Caco-2 (cell line): Measurements from ENCODE around the gene SLC39A7. TPM values are rescaled to one million over a fixed set of nuclear protein-coding genes. Genes with fewer than 3 reads are reported as not detected.

Experiments used
- BruUV-seq: library from RNA; stranded (reverse); fragments of 400-500 nt; replicated peaks from 2 replicates; lab custom pipeline; 2021; lab: Mats Ljungman, UMichigan
- CTCF ChIA-PET: fragments of 300-600 bp; sonication (Branson Sonifier 250); formaldehyde crosslinking; loops from one replicate; lab custom pipeline; 2022; ENCODE audit warnings: antibody characterized with exemption; lab: Charles Lee
- POLR2A ChIA-PET: fragments of 300-600 bp; sonication (Branson Sonifier 250); formaldehyde crosslinking; loops from one replicate; lab custom pipeline; 2022; ENCODE audit warnings: antibody characterized with exemption; lab: Charles Lee
- DNase-seq, 2 experiments: peaks; one replicate each; pipeline versions ENCODE4 v3.0.0 to v3.0.0-alpha.2; 2020 to 2022
- H3K27me3 ChIP-seq: replicated peaks from 2 replicates; pipeline ENCODE4 v1.6.0; 2011; ENCODE audit warnings: low read length; ENCODE audit not compliant: control insufficient read depth, insufficient read depth
- H3K36me3 ChIP-seq: 2 replicates; pipeline ENCODE4 v1.5.1; 2011; ENCODE audit warnings: low read length; ENCODE audit not compliant: control insufficient read depth, insufficient read depth
- H3K4me1 ChIP-seq: fragments of 250-450 bp; sonication (Bioruptor Pico); 2 replicates; pipeline ENCODE4 v1.5.1; 2020; ENCODE audit warnings: mild to moderate bottlenecking
- H3K4me3 ChIP-seq: 2 replicates; pipeline ENCODE4 v1.5.1; 2011; ENCODE audit warnings: low read depth, mild to moderate bottlenecking, control low read depth, low read length
- H3K9me3 ChIP-seq: fragments of 250-450 bp; sonication (Bioruptor Pico); 2 replicates; pipeline ENCODE4 v1.5.1; 2020; ENCODE audit warnings: mild to moderate bottlenecking, moderate library complexity
- H3K27ac Mint-ChIP-seq: one replicate; pipeline ENCODE4 v1.8.0; 2022; ENCODE audit warnings: mixed read lengths; ENCODE audit not compliant: unreplicated experiment
- H3K27me3 Mint-ChIP-seq: one replicate; pipeline ENCODE4 v1.8.0; 2022; ENCODE audit warnings: mixed read lengths; ENCODE audit not compliant: insufficient read depth, unreplicated experiment
- H3K36me3 Mint-ChIP-seq: one replicate; pipeline ENCODE4 v1.8.0; 2022; ENCODE audit warnings: mild to moderate bottlenecking, mixed read lengths; ENCODE audit not compliant: insufficient read depth, unreplicated experiment
- H3K4me1 Mint-ChIP-seq: one replicate; pipeline ENCODE4 v1.8.0; 2022; ENCODE audit warnings: low read depth, mixed read lengths; ENCODE audit not compliant: unreplicated experiment
- H3K4me3 Mint-ChIP-seq: one replicate; pipeline ENCODE4 v1.8.0; 2022; ENCODE audit warnings: mild to moderate bottlenecking, moderate library complexity, mixed read lengths; ENCODE audit not compliant: unreplicated experiment
- H3K9me3 Mint-ChIP-seq: one replicate; pipeline ENCODE4 v1.8.0; 2022; ENCODE audit warnings: mixed read lengths; ENCODE audit not compliant: unreplicated experiment
- intact Hi-C: fragments of 100-400 bp; cut with micrococcal nuclease; formaldehyde crosslinking; loops from one replicate; pipeline ENCODE4 v1.10.0; 2022; ENCODE audit not compliant: unreplicated experiment
- total RNA-seq: library from RNA; stranded (reverse); gene quantifications from 2 replicates; pipeline ENCODE4 v1.2.3, GENCODE V29; 2022
- TF ChIP-seq, protein P1 (sequence below), 2 experiments: fragments of 200-600 bp in 1 of 2; IDR thresholded peaks; 1 replicate in 1 of 2; 2 replicates in 1 of 2; pipeline versions ENCODE4 v1.5.1 to v1.8.0; 2011 to 2022; ENCODE audit warnings: antibody characterized with exemption in 1 of 2, control low read depth in 1 of 2, inconsistent platforms in 1 of 2, low read depth in 1 of 2, low read length in 1 of 2, mild to moderate bottlenecking in 1 of 2, moderate library complexity in 1 of 2; ENCODE audit not compliant: insufficient read depth in 1 of 2, severe bottlenecking in 1 of 2, unreplicated experiment in 1 of 2

Gene SLC39A7
- total RNA-seq, 1 experiment from 2014 or later, result 140 TPM

DNA sequence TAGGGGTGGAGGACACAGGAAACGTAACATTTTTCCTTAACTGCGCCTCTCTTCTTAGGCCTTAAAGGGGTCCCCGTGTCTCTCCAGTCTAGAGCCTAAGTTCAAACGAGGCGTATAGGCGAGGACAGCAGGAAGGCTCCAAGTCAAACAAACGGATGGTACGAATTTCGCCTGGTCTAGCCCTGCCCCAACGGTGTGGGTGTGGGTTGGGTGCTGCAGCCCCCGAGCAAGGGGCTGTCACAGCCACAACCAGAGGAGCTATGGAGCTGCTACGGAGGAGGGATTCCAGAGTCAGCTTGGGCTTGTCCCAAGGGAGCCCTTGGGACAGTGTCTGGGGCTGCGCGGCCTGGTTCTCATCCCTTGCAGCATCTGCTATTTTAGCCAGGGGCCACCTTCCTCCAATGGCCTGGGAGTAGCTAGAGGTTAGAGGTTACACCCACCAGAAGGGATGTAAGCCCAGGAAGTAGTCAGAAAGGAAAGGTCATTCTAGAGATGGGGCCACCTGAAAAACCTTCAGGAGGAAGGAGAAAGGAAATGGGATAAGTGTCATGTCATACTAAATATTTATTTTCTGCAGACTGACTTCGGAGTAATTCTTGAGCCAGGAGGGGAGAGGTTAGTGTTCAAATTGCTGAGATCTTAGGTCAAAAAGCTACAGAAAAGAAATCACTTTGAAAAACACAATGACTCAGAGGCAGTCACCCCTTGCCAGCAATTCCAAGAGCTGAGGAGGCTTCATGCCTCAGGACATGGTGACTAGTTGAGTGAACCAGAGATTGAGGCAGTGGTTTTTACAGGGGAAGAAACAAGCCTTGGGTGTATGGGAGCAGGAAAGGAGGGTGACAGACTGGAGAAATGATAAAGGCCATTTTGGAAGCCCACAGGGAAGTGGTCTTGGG is 49.3 kb downstream of the SLC39A7 start:
- DNase-seq, result no peak
- Mint-ChIP-seq H3K27me3 (no peaks in the 10 kb centered on the region), H3K9me3 (no peaks in the 10 kb centered on the region), H3K36me3 (peaks cover 27% of the 10 kb centered on the region), H3K27ac (peak overlapping the region; percentile 75), H3K4me1 (peaks cover 10% of the 10 kb centered on the region), H3K4me3 (peak overlapping the region; percentile 85)
- BruUV-seq, result TSS peak; percentile 58
- Histone ChIP-seq H3K27me3 (no peaks in the 10 kb centered on the region), H3K4me1 (peaks cover 5% of the 10 kb centered on the region; the same call in 1 of the 2 replicates), H3K4me3 (peak overlapping the region; percentile 49), H3K36me3 (no peaks in the 10 kb centered on the region; the same call in 1 of the 2 replicates), H3K9me3 (no peaks in the 10 kb centered on the region)
- ChIA-PET POLR2A (interaction anchor here (0.5 to 2.7 kb wide), 5 partner anchors 21 to 278 kb away, joined by 3 to 18 read pairs (median 11); partner anchors contain the start of genes PFDN6, RING1, RPS18 and VPS52), CTCF (interaction anchor here (0.6 to 2.1 kb wide), 8 partner anchors 12 to 356 kb away, joined by 3 to 15 read pairs (median 4); partner anchors contain the start of genes RING1, RPS18 and VPS52)
- TF ChIP-seq, protein P1, sequence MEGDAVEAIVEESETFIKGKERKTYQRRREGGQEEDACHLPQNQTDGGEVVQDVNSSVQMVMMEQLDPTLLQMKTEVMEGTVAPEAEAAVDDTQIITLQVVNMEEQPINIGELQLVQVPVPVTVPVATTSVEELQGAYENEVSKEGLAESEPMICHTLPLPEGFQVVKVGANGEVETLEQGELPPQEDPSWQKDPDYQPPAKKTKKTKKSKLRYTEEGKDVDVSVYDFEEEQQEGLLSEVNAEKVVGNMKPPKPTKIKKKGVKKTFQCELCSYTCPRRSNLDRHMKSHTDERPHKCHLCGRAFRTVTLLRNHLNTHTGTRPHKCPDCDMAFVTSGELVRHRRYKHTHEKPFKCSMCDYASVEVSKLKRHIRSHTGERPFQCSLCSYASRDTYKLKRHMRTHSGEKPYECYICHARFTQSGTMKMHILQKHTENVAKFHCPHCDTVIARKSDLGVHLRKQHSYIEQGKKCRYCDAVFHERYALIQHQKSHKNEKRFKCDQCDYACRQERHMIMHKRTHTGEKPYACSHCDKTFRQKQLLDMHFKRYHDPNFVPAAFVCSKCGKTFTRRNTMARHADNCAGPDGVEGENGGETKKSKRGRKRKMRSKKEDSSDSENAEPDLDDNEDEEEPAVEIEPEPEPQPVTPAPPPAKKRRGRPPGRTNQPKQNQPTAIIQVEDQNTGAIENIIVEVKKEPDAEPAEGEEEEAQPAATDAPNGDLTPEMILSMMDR (IDR thresholded peaks at IDR 0.05; ENCODE audit: insufficient read depth in 1 of 2, low read depth in 1 of 2, low read length in 1 of 2, severe bottlenecking in 1 of 2, unreplicated experiment in 1 of 2), result no peak
- intact Hi-C loops, result loop anchor here (1.0 to 2.0 kb wide), 3 partner anchors 21 to 356 kb away; partner anchors contain the start of gene VPS52

DNA sequence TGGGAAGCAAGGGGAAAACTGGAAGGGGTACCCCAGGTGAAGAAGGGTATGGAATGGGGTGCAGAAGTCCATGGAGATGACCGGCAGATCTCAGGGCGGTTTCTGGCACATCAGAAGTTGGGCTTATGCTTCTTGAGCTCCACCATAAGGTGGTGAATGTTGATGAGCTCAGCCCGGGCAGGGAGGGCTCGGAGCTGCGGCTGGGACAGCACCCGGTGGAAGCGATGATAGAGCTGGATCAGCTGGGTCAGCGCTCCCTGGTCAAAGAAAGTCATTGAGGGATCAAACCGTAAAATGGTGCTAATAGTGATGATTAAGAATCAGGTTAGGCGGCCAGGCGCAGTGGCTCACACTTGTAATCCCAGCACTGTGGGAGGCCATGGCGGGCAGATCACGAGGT is 50.1 kb downstream of the SLC39A7 start:
- H3K27me3 Mint-ChIP-seq, result no peaks in the 10 kb centered on the region
- ChIA-PET CTCF (no interaction called here), POLR2A (no interaction called here)
- H3K36me3 Mint-ChIP-seq, result peaks cover 30% of the 10 kb centered on the region
- no peak overlapping the region for H3K4me3 Mint-ChIP-seq
- no peak overlapping the region for H3K27ac Mint-ChIP-seq
- H3K4me1 Mint-ChIP-seq, result peaks cover 10% of the 10 kb centered on the region
- Histone ChIP-seq H3K4me3 (no peak overlapping the region), H3K27me3 (no peaks in the 10 kb centered on the region), H3K9me3 (no peaks in the 10 kb centered on the region), H3K36me3 (no peaks in the 10 kb centered on the region; the same call in 1 of the 2 replicates), H3K4me1 (peaks cover 5% of the 10 kb centered on the region; the same call in 1 of the 2 replicates)
- TF ChIP-seq, protein P1 (IDR thresholded peaks at IDR 0.05; ENCODE audit: insufficient read depth in 1 of 2, low read depth in 1 of 2, low read length in 1 of 2, severe bottlenecking in 1 of 2, unreplicated experiment in 1 of 2), result no peak
- H3K9me3 Mint-ChIP-seq, result no peaks in the 10 kb centered on the region
- no TSS peak for BruUV-seq
- DNase-seq, result no peak
- intact Hi-C loops, result no loop called here

DNA sequence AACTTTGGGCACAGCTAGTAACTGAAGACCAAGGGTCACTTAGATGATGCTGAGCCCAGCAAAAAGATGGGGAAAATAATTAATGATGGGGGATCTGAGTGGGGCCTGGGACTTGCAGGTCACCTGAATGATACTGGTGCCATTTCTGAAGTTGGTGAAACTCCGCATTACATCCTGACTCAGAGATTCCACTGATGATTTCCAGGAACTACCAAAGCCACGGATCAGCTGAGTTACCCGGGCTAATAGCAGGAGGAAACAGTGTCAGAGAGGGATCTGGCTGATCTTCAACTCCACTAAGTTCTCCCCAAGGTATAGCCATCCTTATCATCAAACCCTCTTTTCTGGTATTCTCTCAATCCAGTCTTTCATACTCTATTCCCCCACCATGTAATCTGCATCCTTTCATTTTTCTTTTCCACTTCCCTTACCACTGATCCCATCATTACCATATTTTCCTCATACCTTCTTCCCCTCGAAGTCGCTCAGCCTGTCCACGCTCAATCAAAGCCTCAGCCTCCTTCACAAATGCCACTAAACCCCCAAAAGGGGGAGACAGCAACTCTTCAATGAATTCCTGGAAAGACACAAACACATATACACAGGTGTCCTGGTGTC is 50.8 kb downstream of the SLC39A7 start:
- DNase-seq, result no peak
- no peak overlapping the region for H3K4me3 Mint-ChIP-seq
- BruUV-seq, result no TSS peak
- peaks cover 5% of the 10 kb centered on the region; the same call in 1 of the 2 replicates for H3K4me1 ChIP-seq
- intact Hi-C loops, result no loop called here
- H3K4me3 ChIP-seq, result no peak overlapping the region
- no peaks in the 10 kb centered on the region for H3K9me3 Mint-ChIP-seq
- peaks cover 33% of the 10 kb centered on the region for H3K36me3 Mint-ChIP-seq
- peaks cover 10% of the 10 kb centered on the region for H3K4me1 Mint-ChIP-seq
- H3K36me3 ChIP-seq, result no peaks in the 10 kb centered on the region
- H3K9me3 ChIP-seq, result no peaks in the 10 kb centered on the region
- ChIA-PET CTCF (no interaction called here), POLR2A (no interaction called here)
- TF ChIP-seq, protein P1 (IDR thresholded peaks at IDR 0.05; ENCODE audit: insufficient read depth in 1 of 2, low read depth in 1 of 2, low read length in 1 of 2, severe bottlenecking in 1 of 2, unreplicated experiment in 1 of 2), result no peak
- H3K27me3 ChIP-seq, result no peaks in the 10 kb centered on the region
- no peak overlapping the region for H3K27ac Mint-ChIP-seq
- H3K27me3 Mint-ChIP-seq, result no peaks in the 10 kb centered on the region
